Duodenal mucosa (tissue), 2 donors: ENCODE data around the gene PPM1F.
"Not testable (repeated sequence)": the region's sequence is repeated elsewhere in the genome, so short reads cannot be mapped to it uniquely, and the experiment has no call there.

Experiments used
- H3K27ac ChIP-seq: one replicate; pipeline ENCODE4 v1.7.0; 2013; ENCODE audit warnings: low read depth, low read length
- H3K27me3 ChIP-seq, 2 donors: one replicate each; pipeline ENCODE4 v1.7.0; 2013; ENCODE audit warnings: low read length in 2 of 2, control low read depth in 1 of 2; ENCODE audit not compliant: insufficient read depth in 2 of 2, control insufficient read depth in 1 of 2
- H3K36me3 ChIP-seq, 2 donors: one replicate each; pipeline ENCODE4 v1.7.0; 2013; ENCODE audit warnings: low read length in 2 of 2, control low read depth in 1 of 2; ENCODE audit not compliant: insufficient read depth in 2 of 2, control insufficient read depth in 1 of 2
- H3K4me1 ChIP-seq, 2 donors: one replicate each; pipeline ENCODE4 v1.7.0; 2013; ENCODE audit warnings: low read length in 2 of 2, control low read depth in 1 of 2; ENCODE audit not compliant: insufficient read depth in 2 of 2, control insufficient read depth in 1 of 2
- H3K4me3 ChIP-seq, 2 donors: one replicate each; pipeline ENCODE4 v1.7.0; 2013; ENCODE audit warnings: low read length in 2 of 2, low read depth in 1 of 2
- H3K9ac ChIP-seq, 2 donors: one replicate each; pipeline ENCODE4 v1.7.0; 2013; ENCODE audit warnings: low read length in 2 of 2, low read depth in 1 of 2
- H3K9me3 ChIP-seq, 2 donors: one replicate each; pipeline ENCODE4 v1.7.0; 2013; ENCODE audit warnings: low read length in 2 of 2, control low read depth in 1 of 2; ENCODE audit not compliant: control insufficient read depth in 1 of 2

The PPM1F gene

GRCh38 chr22:21894799-21895198 is 57.8 kb downstream of the PPM1F start:
- H3K27me3 ChIP-seq, result no peaks in the 10 kb centered on the region
- no peak overlapping the region for H3K9ac ChIP-seq
- H3K9me3 ChIP-seq, result no peaks in the 10 kb centered on the region
- H3K4me3 ChIP-seq, result no peak overlapping the region
- no peak overlapping the region for H3K27ac ChIP-seq
- H3K36me3 ChIP-seq, result no peaks in the 10 kb centered on the region
- no peaks in the 10 kb centered on the region for H3K4me1 ChIP-seq

GRCh38 chr22:21889251-21889990 is 63.2 kb downstream of the PPM1F start:
- Histone ChIP-seq H3K36me3 (no peaks in the 10 kb centered on the region), H3K9ac (no peak overlapping the region), H3K4me1 (no peaks in the 10 kb centered on the region), H3K27ac (no peak overlapping the region), H3K9me3 (no peaks in the 10 kb centered on the region), H3K4me3 (no peak overlapping the region), H3K27me3 (no peaks in the 10 kb centered on the region)

- Histone ChIP-seq H3K4me1 (no peaks in the 10 kb centered on the region), H3K36me3 (no peaks in the 10 kb centered on the region), H3K9ac (no peak overlapping the region), H3K27ac (no peak overlapping the region), H3K4me3 (no peak overlapping the region), H3K27me3 (no peaks in the 10 kb centered on the region), H3K9me3 (no peaks in the 10 kb centered on the region)
Measured at GRCh38 chr22:21887841-21888240, 64.8 kb downstream of the PPM1F start.

- H3K9me3 ChIP-seq, H3K4me1 ChIP-seq, H3K36me3 ChIP-seq, H3K4me3 ChIP-seq, H3K27me3 ChIP-seq, H3K27ac ChIP-seq, H3K9ac ChIP-seq: not testable (repeated sequence)
Measured at GRCh38 chr22:21883930-21884329, 68.7 kb downstream of the PPM1F start.

- not testable (repeated sequence) for H3K4me3 ChIP-seq, H3K9me3 ChIP-seq, H3K4me1 ChIP-seq, H3K27ac ChIP-seq, H3K9ac ChIP-seq, H3K27me3 ChIP-seq, H3K36me3 ChIP-seq
Measured at GRCh38 chr22:21882754-21883333, 69.8 kb downstream of the PPM1F start.

GRCh38 chr22:21881841-21882753 is 70.6 kb downstream of the PPM1F start:
- H3K36me3 ChIP-seq, result no peaks in the 10 kb centered on the region
- no peaks in the 10 kb centered on the region for H3K9me3 ChIP-seq
- no peak overlapping the region for H3K27ac ChIP-seq
- H3K4me1 ChIP-seq, result no peaks in the 10 kb centered on the region
- no peak overlapping the region for H3K9ac ChIP-seq
- no peaks in the 10 kb centered on the region for H3K27me3 ChIP-seq
- no peak overlapping the region for H3K4me3 ChIP-seq

GRCh38 chr22:21876486-21877176 is 76.0 kb downstream of the PPM1F start:
- Histone ChIP-seq H3K4me3 (no peak overlapping the region), H3K4me1 (no peaks in the 10 kb centered on the region), H3K27ac (no peak overlapping the region)

GRCh38 chr22:21874953-21875352 is 77.7 kb downstream of the PPM1F start:
- H3K27ac ChIP-seq, H3K36me3 ChIP-seq, H3K4me3 ChIP-seq, H3K9me3 ChIP-seq, H3K27me3 ChIP-seq, H3K4me1 ChIP-seq, H3K9ac ChIP-seq: not testable (repeated sequence)

More at GRCh38 chr22:21876486-21877176, 76.0 kb downstream of the PPM1F start:
- no peaks in the 10 kb centered on the region for H3K36me3 ChIP-seq
- H3K9ac ChIP-seq, result no peak overlapping the region
- H3K9me3 ChIP-seq, result no peaks in the 10 kb centered on the region
- no peaks in the 10 kb centered on the region for H3K27me3 ChIP-seq

GRCh38 chr22:21873619-21874018 is 79.0 kb downstream of the PPM1F start:
- Histone ChIP-seq H3K27me3 (no peaks in the 10 kb centered on the region), H3K27ac (no peak overlapping the region), H3K9ac (no peak overlapping the region), H3K4me1 (no peaks in the 10 kb centered on the region), H3K36me3 (no peaks in the 10 kb centered on the region), H3K9me3 (no peaks in the 10 kb centered on the region), H3K4me3 (no peak overlapping the region)

- not testable (repeated sequence) for H3K9me3 ChIP-seq, H3K27me3 ChIP-seq, H3K36me3 ChIP-seq, H3K4me3 ChIP-seq, H3K9ac ChIP-seq, H3K4me1 ChIP-seq, H3K27ac ChIP-seq
Measured at GRCh38 chr22:21872741-21873140, 79.9 kb downstream of the PPM1F start.
